Omental fat pad (tissue), 4 donors: Measurements from ENCODE around the gene GLRA1. TPM values are rescaled to one million over a fixed set of nuclear protein-coding genes. Genes with fewer than 3 reads are reported as not detected.

ENCODE experiments used
- ATAC-seq: fragments of 150-250 bp; one replicate; pipeline ENCODE4 v1.9.1; 2016; ENCODE audit warnings: mild to moderate bottlenecking, moderate library complexity; ENCODE audit not compliant: low FRiP score
- DNase-seq: peaks from one replicate; pipeline ENCODE4 v3.0.0-alpha.2; 2019; ENCODE audit warnings: low spot score
- CTCF ChIP-seq, 3 donors: fragments of 450-650 bp; IDR thresholded peaks; one replicate each; pipeline ENCODE4 v1.5.1; 2016 to 2017; ENCODE audit warnings: antibody characterized with exemption in 3 of 3, mild to moderate bottlenecking in 3 of 3, moderate library complexity in 2 of 3
- total RNA-seq, 4 donors: library from RNA; depleted of rRNA; stranded (reverse); fragments of >200 nt; gene quantifications; one replicate each; pipeline ENCODE4 v1.1.0, GENCODE V29; 2016

GLRA1 gene
- total RNA-seq, 4 donors from 2014 or later, result not detected

- DNase-seq (no peak), ATAC-seq (no peak)
Observed at GRCh38 chr5:151905557-151905961, 19.1 kb downstream of the GLRA1 start.

GRCh38 chr5:151904909-151905308 is 19.7 kb downstream of the GLRA1 start:
- DNase-seq (no peak), ATAC-seq (no peak)
- no peak for TF ChIP-seq CTCF (IDR thresholded peaks at IDR 0.05)

More at GRCh38 chr5:151905557-151905961, 19.1 kb downstream of the GLRA1 start:
- TF ChIP-seq CTCF (IDR thresholded peaks at IDR 0.05), result no peak

GRCh38 chr5:151904127-151904526 is 20.5 kb downstream of the GLRA1 start:
- DNase-seq (no peak), ATAC-seq (no peak)
- no peak for TF ChIP-seq CTCF (IDR thresholded peaks at IDR 0.05)

GRCh38 chr5:151903243-151903653 is 21.4 kb downstream of the GLRA1 start:
- TF ChIP-seq CTCF (IDR thresholded peaks at IDR 0.05), result no peak
- DNase-seq (no peak), ATAC-seq (no peak)

- TF ChIP-seq CTCF (IDR thresholded peaks at IDR 0.05), result no peak
- ATAC-seq (no peak), DNase-seq (no peak)
Observed at GRCh38 chr5:151902215-151902614, 22.4 kb downstream of the GLRA1 start.

GRCh38 chr5:151901611-151902010 is 23.0 kb downstream of the GLRA1 start:
- no peak for DNase-seq
- no peak for TF ChIP-seq CTCF (IDR thresholded peaks at IDR 0.05)
- no peak for ATAC-seq

- DNase-seq (no peak), ATAC-seq (no peak)
- no peak for TF ChIP-seq CTCF (IDR thresholded peaks at IDR 0.05)
Observed at GRCh38 chr5:151900891-151901290, 23.8 kb downstream of the GLRA1 start.
